Measurements from ENCODE around the gene LRRC2.
"Not testable (repeated sequence)": the region's sequence is repeated elsewhere in the genome, so short reads cannot be mapped to it uniquely, and the experiment has no call there.

The LRRC2 gene

GRCh38 chr3:46594723-46595122 lies 28.6 kb upstream of the LRRC2 start:
- no peaks in the 10 kb centered on the region for H3K36me3 ChIP-seq (replicated peaks)
- in situ Hi-C loops (cut with MboI; ENCODE audit: low sequenced_read_pairs) = no loop called here
- no peaks in the 10 kb centered on the region for H3K27me3 ChIP-seq (ENCODE audit: low read depth)
- H3K4me3 ChIP-seq = no peak overlapping the region
- peaks cover 34% of the 10 kb centered on the region for H3K4me1 ChIP-seq
- H3K9me3 ChIP-seq = 0 out of 2 replicates have a peak, but pooled peaks cover 7% of the 10 kb centered on the region
- DNase-seq (ENCODE audit: low spot score in 2 of 2) = no peak

- Histone ChIP-seq H3K4me1 (peaks cover 26% of the 10 kb centered on the region), H3K36me3 (replicated peaks) (no peaks in the 10 kb centered on the region), H3K4me3 (no peak overlapping the region), H3K9me3 (0 out of 2 replicates have a peak, but pooled peaks cover 7% of the 10 kb centered on the region), H3K27me3 (ENCODE audit: low read depth) (no peaks in the 10 kb centered on the region)
- DNase-seq (ENCODE audit: low spot score in 2 of 2) = no peak
- in situ Hi-C loops (cut with MboI; ENCODE audit: low sequenced_read_pairs) = no loop called here
These were observed 27.9 kb upstream of the LRRC2 start for GRCh38 chr3:46593979-46594378.

GRCh38 chr3:46593274-46593862 lies 27.3 kb upstream of the LRRC2 start:
- in situ Hi-C loops (cut with MboI; ENCODE audit: low sequenced_read_pairs) = no loop called here
- no peaks in the 10 kb centered on the region for H3K27me3 ChIP-seq (ENCODE audit: low read depth)
- no peak for DNase-seq (ENCODE audit: low spot score in 2 of 2)
- no peak overlapping the region for H3K4me3 ChIP-seq
- no peaks in the 10 kb centered on the region for H3K36me3 ChIP-seq (replicated peaks)
- peaks cover 21% of the 10 kb centered on the region for H3K4me1 ChIP-seq
- H3K9me3 ChIP-seq = 0 out of 2 replicates have a peak, but pooled peaks cover 7% of the 10 kb centered on the region

- H3K4me1 ChIP-seq; H3K36me3 ChIP-seq (replicated peaks); DNase-seq (ENCODE audit: low spot score in 2 of 2); H3K27me3 ChIP-seq (ENCODE audit: low read depth); H3K4me3 ChIP-seq; in situ Hi-C loops (cut with MboI; ENCODE audit: low sequenced_read_pairs): not testable (repeated sequence)
- peaks cover 11% of the 10 kb centered on the region; the same call in 1 of the 2 replicates for H3K9me3 ChIP-seq
These were observed 21.2 kb upstream of the LRRC2 start for GRCh38 chr3:46587268-46587667.

- DNase-seq (ENCODE audit: low spot score in 2 of 2) = no peak
- peaks cover 3% of the 10 kb centered on the region; the same call in 1 of the 2 replicates for H3K4me1 ChIP-seq
- H3K4me3 ChIP-seq = no peak overlapping the region
- H3K36me3 ChIP-seq (replicated peaks) = no peaks in the 10 kb centered on the region
- in situ Hi-C loops (cut with MboI; ENCODE audit: low sequenced_read_pairs) = no loop called here
- H3K9me3 ChIP-seq = peaks cover 9% of the 10 kb centered on the region; the same call in 1 of the 2 replicates
- H3K27me3 ChIP-seq (ENCODE audit: low read depth) = no peaks in the 10 kb centered on the region
These were observed 20.7 kb upstream of the LRRC2 start for GRCh38 chr3:46586738-46587246.

- H3K9me3 ChIP-seq = peaks cover 6% of the 10 kb centered on the region; the same call in 1 of the 2 replicates
- H3K27me3 ChIP-seq (ENCODE audit: low read depth) = no peaks in the 10 kb centered on the region
- in situ Hi-C loops (cut with MboI; ENCODE audit: low sequenced_read_pairs) = no loop called here
- no peak overlapping the region for H3K4me3 ChIP-seq
- H3K36me3 ChIP-seq (replicated peaks) = no peaks in the 10 kb centered on the region
- peaks cover 3% of the 10 kb centered on the region; the same call in 1 of the 2 replicates for H3K4me1 ChIP-seq
- no peak for DNase-seq (ENCODE audit: low spot score in 2 of 2)
These were observed 19.9 kb upstream of the LRRC2 start for GRCh38 chr3:46585799-46586693.

GRCh38 chr3:46584598-46585467 lies 18.7 kb upstream of the LRRC2 start:
- Histone ChIP-seq H3K36me3 (replicated peaks) (no peaks in the 10 kb centered on the region), H3K9me3 (peaks cover 6% of the 10 kb centered on the region; the same call in 1 of the 2 replicates), H3K27me3 (ENCODE audit: low read depth) (no peaks in the 10 kb centered on the region), H3K4me3 (no peak overlapping the region), H3K4me1 (no peaks in the 10 kb centered on the region)
- in situ Hi-C loops (cut with MboI; ENCODE audit: low sequenced_read_pairs) = no loop called here
- no peak for DNase-seq (ENCODE audit: low spot score in 2 of 2)

GRCh38 chr3:46580675-46581074 lies 14.6 kb upstream of the LRRC2 start:
- in situ Hi-C loops (cut with MboI; ENCODE audit: low sequenced_read_pairs) = no loop called here
- H3K4me3 ChIP-seq = no peak overlapping the region

GRCh38 chr3:46579756-46580286 lies 13.7 kb upstream of the LRRC2 start:
- Histone ChIP-seq H3K4me3 (no peak overlapping the region), H3K4me1 (peaks cover 22% of the 10 kb centered on the region), H3K9me3 (no peaks in the 10 kb centered on the region), H3K27me3 (ENCODE audit: low read depth) (no peaks in the 10 kb centered on the region), H3K36me3 (replicated peaks) (no peaks in the 10 kb centered on the region)
- in situ Hi-C loops (cut with MboI; ENCODE audit: low sequenced_read_pairs) = no loop called here
- DNase-seq (ENCODE audit: low spot score in 2 of 2) = no peak

More at GRCh38 chr3:46580675-46581074, 14.6 kb upstream of the LRRC2 start:
- no peaks in the 10 kb centered on the region for H3K9me3 ChIP-seq
- H3K4me1 ChIP-seq = peaks cover 14% of the 10 kb centered on the region
- no peaks in the 10 kb centered on the region for H3K27me3 ChIP-seq (ENCODE audit: low read depth)
- DNase-seq (ENCODE audit: low spot score in 2 of 2) = no peak
- H3K36me3 ChIP-seq (replicated peaks) = no peaks in the 10 kb centered on the region

- Histone ChIP-seq H3K36me3 (replicated peaks) (no peaks in the 10 kb centered on the region), H3K4me1 (peaks cover 26% of the 10 kb centered on the region), H3K27me3 (ENCODE audit: low read depth) (no peaks in the 10 kb centered on the region), H3K9me3 (no peaks in the 10 kb centered on the region), H3K4me3 (no peak overlapping the region)
- DNase-seq (ENCODE audit: low spot score in 2 of 2) = peak; percentile 29 to 75
- in situ Hi-C loops (cut with MboI; ENCODE audit: low sequenced_read_pairs) = no loop called here
These were observed 13.1 kb upstream of the LRRC2 start for GRCh38 chr3:46578973-46579755.

- in situ Hi-C loops (cut with MboI; ENCODE audit: low sequenced_read_pairs); DNase-seq (ENCODE audit: low spot score in 2 of 2); H3K27me3 ChIP-seq (ENCODE audit: low read depth); H3K9me3 ChIP-seq; H3K36me3 ChIP-seq (replicated peaks); H3K4me3 ChIP-seq: not testable (repeated sequence)
- peaks cover 37% of the 10 kb centered on the region for H3K4me1 ChIP-seq
These were observed 11.6 kb upstream of the LRRC2 start for GRCh38 chr3:46577580-46578249.

GRCh38 chr3:46576879-46577278 lies 10.8 kb upstream of the LRRC2 start:
- in situ Hi-C loops (cut with MboI; ENCODE audit: low sequenced_read_pairs) = no loop called here
- no peak for DNase-seq (ENCODE audit: low spot score in 2 of 2)
- peaks cover 39% of the 10 kb centered on the region for H3K4me1 ChIP-seq
- H3K27me3 ChIP-seq (ENCODE audit: low read depth) = no peaks in the 10 kb centered on the region
- H3K36me3 ChIP-seq (replicated peaks) = no peaks in the 10 kb centered on the region
- H3K9me3 ChIP-seq = no peaks in the 10 kb centered on the region
- no peak overlapping the region for H3K4me3 ChIP-seq
